H1 (cell line): ENCODE results near the gene LILRB3. TPM values are rescaled to one million over a fixed set of nuclear protein-coding genes. Genes with fewer than 3 reads are reported as not detected.

Experiments used
- EZH2 ChIP-seq: fragments of 200-600 bp; sonication (generic); IDR thresholded peaks from 2 replicates; pipeline ENCODE4 v1.7.1; 2012; ENCODE audit warnings: low read depth, mild to moderate bottlenecking, moderate library complexity, low read length, inconsistent platforms; ENCODE audit not compliant: severe bottlenecking
- POLR2AphosphoS5 ChIP-seq: IDR thresholded peaks from 2 replicates; pipeline ENCODE4 v1.6.1; 2011; ENCODE audit warnings: low read depth, low read length
- polyA plus RNA-seq, 7 experiments: library from polyadenylated mRNA; depleted of rRNA in 3 of 7; stranded (reverse) in 5 of 7; unstranded in 2 of 7; fragments of >200 nt in 5 of 7; fragments of 200-250 nt in 2 of 7; gene quantifications; 1 replicate in 5 of 7; 2 replicates in 1 of 7; 4 replicates in 1 of 7; pipeline versions ENCODE4 v1.2.1 to v1.2.3, GENCODE V29; 2011 to 2013; ENCODE audit warnings: missing spikeins in 2 of 7, mixed read lengths in 2 of 7
- total RNA-seq: library from RNA; stranded (reverse); fragmentation: NEBNext Ultra II Directional; extraction: Animal tissue kit (Norgen Biotek cat#: 25700); gene quantifications from 2 replicates; pipeline ENCODE4 v1.2.1, GENCODE V29; 2021

LILRB3 gene
- total and polyA plus RNA-seq, 2 of the 8 experiments (the other 6 are each of a cell fraction or from before 2014, with no cell fraction given): not detected

- TF ChIP-seq POLR2AphosphoS5: no peak
- no peak for TF ChIP-seq EZH2
These were observed 43.5 kb downstream of the LILRB3 start (continued) for GRCh38 chr19:54179262-54179852.
